ENCODE measurements around the gene RSBN1L. TPM values are rescaled to one million over a fixed set of nuclear protein-coding genes. Genes with fewer than 3 reads are reported as not detected.

Gene RSBN1L
- total RNA-seq, 1 donor from 2014 or later, result 25.9 TPM

DNA sequence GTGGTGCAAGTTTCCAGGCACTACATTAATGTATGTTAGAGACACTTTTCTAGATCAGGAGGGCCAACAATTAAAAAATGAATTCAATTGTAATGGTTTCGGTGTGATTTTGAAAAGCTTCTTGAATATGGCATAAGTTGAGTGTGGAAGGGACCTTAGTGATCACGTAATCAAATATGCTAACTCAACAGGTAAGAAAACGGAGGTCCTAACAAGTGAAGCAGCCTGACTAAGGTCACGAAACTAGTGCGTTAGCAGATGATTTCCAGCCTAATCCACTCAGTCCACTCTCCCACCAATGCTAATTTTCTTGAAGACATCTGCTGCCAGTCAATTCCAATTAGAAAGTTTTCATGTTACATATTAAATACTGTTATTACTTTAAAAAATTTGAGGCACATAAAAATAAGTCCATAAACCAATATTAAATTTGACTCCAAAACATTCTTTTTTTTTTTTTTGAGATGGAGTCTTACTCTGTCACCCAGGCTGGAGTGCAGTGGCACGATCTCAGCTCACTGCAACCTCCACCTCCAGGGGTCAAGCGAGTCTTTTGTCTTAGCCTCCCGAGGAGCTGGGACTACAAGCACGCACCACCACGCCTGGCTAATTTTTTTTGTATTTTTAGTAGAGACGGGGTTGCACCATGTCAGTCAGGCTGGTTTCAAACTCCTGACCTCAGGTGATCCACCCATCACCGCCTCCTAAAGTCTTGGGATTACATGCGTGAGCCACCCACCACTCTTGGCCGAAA lies 2.3 kb upstream of the RSBN1L start:
- peaks cover 33% of the 10 kb centered on the region for H3K4me1 Mint-ChIP-seq
- TF ChIP-seq, protein P1, sequence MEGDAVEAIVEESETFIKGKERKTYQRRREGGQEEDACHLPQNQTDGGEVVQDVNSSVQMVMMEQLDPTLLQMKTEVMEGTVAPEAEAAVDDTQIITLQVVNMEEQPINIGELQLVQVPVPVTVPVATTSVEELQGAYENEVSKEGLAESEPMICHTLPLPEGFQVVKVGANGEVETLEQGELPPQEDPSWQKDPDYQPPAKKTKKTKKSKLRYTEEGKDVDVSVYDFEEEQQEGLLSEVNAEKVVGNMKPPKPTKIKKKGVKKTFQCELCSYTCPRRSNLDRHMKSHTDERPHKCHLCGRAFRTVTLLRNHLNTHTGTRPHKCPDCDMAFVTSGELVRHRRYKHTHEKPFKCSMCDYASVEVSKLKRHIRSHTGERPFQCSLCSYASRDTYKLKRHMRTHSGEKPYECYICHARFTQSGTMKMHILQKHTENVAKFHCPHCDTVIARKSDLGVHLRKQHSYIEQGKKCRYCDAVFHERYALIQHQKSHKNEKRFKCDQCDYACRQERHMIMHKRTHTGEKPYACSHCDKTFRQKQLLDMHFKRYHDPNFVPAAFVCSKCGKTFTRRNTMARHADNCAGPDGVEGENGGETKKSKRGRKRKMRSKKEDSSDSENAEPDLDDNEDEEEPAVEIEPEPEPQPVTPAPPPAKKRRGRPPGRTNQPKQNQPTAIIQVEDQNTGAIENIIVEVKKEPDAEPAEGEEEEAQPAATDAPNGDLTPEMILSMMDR (IDR thresholded peaks at IDR 0.05), result no peak
- intact Hi-C loops (cut with micrococcal nuclease), result no loop called here
- no peak overlapping the region for H3K27ac Mint-ChIP-seq
- peaks cover 22% of the 10 kb centered on the region for H3K36me3 Mint-ChIP-seq (ENCODE audit: low read depth)
- POLR2A ChIA-PET, result interaction anchor here (0.7 kb wide), 1 partner anchor 169 kb away, joined by 5 read pairs; no protein-coding TSS in a partner anchor
- CTCF ChIA-PET, result no interaction called here
- ATAC-seq (ENCODE audit: low read depth), result no peak
- peak overlapping the region; percentile 3 for H3K4me3 Mint-ChIP-seq
- DNase-seq, result no peak
- H3K9me3 Mint-ChIP-seq, result no peaks in the 10 kb centered on the region
- H3K27me3 Mint-ChIP-seq, result no peaks in the 10 kb centered on the region

DNA sequence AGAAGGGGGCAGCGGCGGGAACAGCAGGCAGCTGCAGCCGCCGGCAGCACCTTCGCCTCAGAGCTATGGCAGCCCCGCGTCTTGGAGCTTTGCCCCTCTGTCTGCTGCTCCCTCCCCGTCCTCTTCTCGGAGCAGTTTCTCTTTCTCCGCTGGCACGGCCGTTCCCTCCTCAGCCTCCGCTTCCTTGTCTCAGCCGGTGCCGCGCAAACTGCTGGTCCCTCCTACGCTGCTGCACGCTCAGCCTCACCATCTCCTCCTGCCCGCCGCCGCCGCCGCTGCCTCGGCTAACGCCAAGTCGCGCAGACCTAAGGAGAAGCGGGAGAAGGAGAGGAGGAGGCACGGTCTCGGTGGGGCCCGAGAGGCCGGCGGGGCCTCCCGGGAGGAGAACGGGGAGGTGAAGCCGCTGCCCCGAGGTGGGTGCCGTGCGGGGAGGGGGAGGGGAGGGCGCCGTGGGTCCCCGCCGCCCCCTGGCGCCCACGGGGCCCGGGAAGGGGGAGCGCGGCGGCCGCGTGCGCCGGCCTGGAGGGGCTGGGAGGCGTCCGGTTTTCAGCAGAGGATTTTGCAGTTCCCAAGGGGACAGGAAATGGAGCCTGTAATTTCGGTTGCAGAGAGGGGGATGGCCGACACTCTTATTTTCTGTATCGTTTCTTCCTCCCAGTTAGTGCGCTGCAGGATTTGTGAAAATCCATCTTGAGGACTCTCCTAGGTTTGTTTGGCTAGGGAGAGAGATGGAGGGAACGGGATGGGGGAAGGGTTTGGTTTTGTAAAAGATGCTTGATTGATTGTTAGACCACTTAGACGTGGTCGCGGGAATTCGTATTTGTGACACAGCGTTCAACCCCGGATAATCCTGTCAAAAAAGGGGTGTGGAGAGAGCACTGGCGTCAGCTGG lies 630 bp downstream of the RSBN1L start:
- Mint-ChIP-seq H3K27me3 (no peaks in the 10 kb centered on the region), H3K4me3 (peak overlapping the region; percentile 96), H3K9me3 (no peaks in the 10 kb centered on the region), H3K4me1 (peaks cover 54% of the 10 kb centered on the region), H3K36me3 (ENCODE audit: low read depth) (peaks cover 20% of the 10 kb centered on the region), H3K27ac (peak overlapping the region; percentile 93)
- DNase-seq (peak; percentile 67), ATAC-seq (ENCODE audit: low read depth) (peak; percentile 25)
- intact Hi-C loops (cut with micrococcal nuclease), result loop anchor here (1.0 to 5.0 kb wide), 5 partner anchors 62 to 280 kb away; partner anchors contain the start of genes GSAP, PHTF2 and TMEM60
- TF ChIP-seq, protein P1 (IDR thresholded peaks at IDR 0.05), result no peak
- POLR2A ChIA-PET, result interaction anchor here (0.6 to 2.5 kb wide), 19 partner anchors 11 to 471 kb away, joined by 3 to 18 read pairs (median 4); partner anchors contain the start of genes PHTF2 and TMEM60
- CTCF ChIA-PET, result interaction anchor here (0.6 to 2.7 kb wide), 8 partner anchors 11 to 324 kb away, joined by 3 to 12 read pairs (median 4); partner anchors contain the start of genes PHTF2 and TMEM60

DNA sequence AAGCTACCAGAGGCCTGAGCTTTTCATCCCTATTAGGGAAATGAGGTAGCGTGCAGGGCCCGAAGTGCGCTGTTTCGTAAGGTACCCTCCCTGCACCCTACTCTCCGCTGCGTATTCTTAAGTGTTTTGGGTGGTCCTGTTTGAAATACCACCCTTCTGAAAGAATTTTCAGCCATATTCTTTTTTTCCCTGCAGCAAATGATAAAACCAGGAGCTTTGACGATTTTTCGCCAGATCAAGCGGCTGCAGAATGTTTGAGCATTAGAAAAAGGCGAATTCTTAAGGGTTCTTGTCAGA lies 1.2 kb downstream of the RSBN1L start:
- intact Hi-C loops (cut with micrococcal nuclease), result loop anchor here (1.0 to 5.0 kb wide), 2 partner anchors 62 to 280 kb away; partner anchors contain the start of gene GSAP
- H3K27ac Mint-ChIP-seq, result peak overlapping the region; percentile 93
- ChIA-PET CTCF (interaction anchor here (1.1 to 2.7 kb wide), 6 partner anchors 40 to 101 kb away, joined by 3 to 12 read pairs (median 5); partner anchors contain the start of genes PHTF2 and TMEM60), POLR2A (interaction anchor here (0.6 to 2.5 kb wide), 6 partner anchors 60 to 209 kb away, joined by 3 to 18 read pairs (median 8); partner anchors contain the start of genes PHTF2 and TMEM60)
- ATAC-seq (ENCODE audit: low read depth) (no peak), DNase-seq (no peak)
- H3K27me3 Mint-ChIP-seq, result no peaks in the 10 kb centered on the region
- peak overlapping the region; percentile 96 for H3K4me3 Mint-ChIP-seq
- TF ChIP-seq, protein P1 (IDR thresholded peaks at IDR 0.05), result no peak
- no peaks in the 10 kb centered on the region for H3K9me3 Mint-ChIP-seq
- H3K36me3 Mint-ChIP-seq (ENCODE audit: low read depth), result peaks cover 20% of the 10 kb centered on the region
- H3K4me1 Mint-ChIP-seq, result peaks cover 59% of the 10 kb centered on the region

DNA sequence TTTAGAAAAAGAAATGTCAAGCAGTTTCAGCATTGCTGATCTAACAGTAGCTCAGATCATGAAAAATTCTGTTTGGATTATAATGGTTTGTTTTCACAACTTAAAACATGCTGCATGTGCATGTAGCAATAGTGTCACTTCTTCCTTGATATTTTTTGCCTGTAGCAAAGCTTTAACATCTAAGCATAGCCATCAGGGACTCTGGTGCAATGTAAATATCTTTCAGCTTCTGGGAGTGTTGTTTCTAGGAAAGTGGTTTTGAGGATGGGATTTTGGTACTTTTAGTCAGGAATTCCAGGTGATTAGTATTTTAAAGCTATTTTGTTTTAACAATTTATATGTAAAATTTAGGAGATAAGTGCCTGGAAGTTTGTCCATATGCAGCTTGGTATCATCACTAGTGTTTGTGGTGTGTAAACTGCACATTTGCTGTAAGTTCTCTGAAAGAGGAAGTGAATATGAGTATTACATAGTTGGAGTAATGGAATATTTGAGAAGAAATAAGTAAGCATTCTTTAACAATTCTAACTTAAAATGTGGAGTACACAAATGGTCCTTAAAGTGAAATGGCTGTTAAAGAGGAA lies 1.9 kb downstream of the RSBN1L start:
- H3K27me3 Mint-ChIP-seq, result no peaks in the 10 kb centered on the region
- no peak for ATAC-seq (ENCODE audit: low read depth)
- CTCF ChIA-PET, result interaction anchor here (1.1 to 2.7 kb wide), 6 partner anchors 40 to 100 kb away, joined by 3 to 12 read pairs (median 5); partner anchors contain the start of genes PHTF2 and TMEM60
- H3K27ac Mint-ChIP-seq, result peak overlapping the region; percentile 93
- TF ChIP-seq, protein P1 (IDR thresholded peaks at IDR 0.05), result no peak
- H3K4me1 Mint-ChIP-seq, result peaks cover 63% of the 10 kb centered on the region
- intact Hi-C loops (cut with micrococcal nuclease), result loop anchor here (2.0 to 5.0 kb wide), 2 partner anchors 17 to 281 kb away; partner anchors contain the start of gene GSAP
- DNase-seq, result no peak
- no peaks in the 10 kb centered on the region for H3K9me3 Mint-ChIP-seq
- peak overlapping the region; percentile 96 for H3K4me3 Mint-ChIP-seq
- H3K36me3 Mint-ChIP-seq (ENCODE audit: low read depth), result peaks cover 19% of the 10 kb centered on the region
- POLR2A ChIA-PET, result interaction anchor here (0.9 kb wide), 2 partner anchors 100 to 167 kb away, joined by 4 to 8 read pairs; partner anchors contain the start of genes PHTF2 and TMEM60

Measured in activated B cell treated with CpG ODN at 0.5 μM for 24 hours (primary cell).